GM19328 (cell line): ENCODE data around the gene GPR39.

ENCODE experiments used
- ATAC-seq: cut with Tn5 transposase; IDR thresholded peaks from one replicate; pipeline ENCODE4 v1.9.1; 2021; ENCODE audit warnings: mild to moderate bottlenecking, moderate library complexity; ENCODE audit not compliant: unreplicated experiment

Gene GPR39

DNA sequence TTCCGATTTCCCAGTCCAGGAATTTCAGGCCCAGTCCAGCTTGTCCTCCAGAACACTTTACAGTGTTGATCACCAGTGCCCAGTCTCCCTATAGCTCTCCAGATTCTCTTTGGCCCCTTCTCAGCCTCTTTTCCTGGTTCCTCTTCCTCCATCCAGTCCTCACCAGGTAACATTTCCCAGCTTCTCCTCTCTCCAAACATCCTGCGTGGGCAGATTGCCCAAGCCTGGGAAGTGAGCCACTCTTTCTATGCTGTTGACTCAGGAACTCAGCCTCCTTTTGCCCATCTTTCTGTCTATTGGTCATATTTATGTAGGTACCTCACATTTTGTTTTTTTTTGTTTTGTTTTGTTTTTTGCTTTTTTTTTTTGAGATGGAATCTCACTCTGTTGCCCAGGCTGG is 144.0 kb downstream of the GPR39 start:
- no peak for ATAC-seq

DNA sequence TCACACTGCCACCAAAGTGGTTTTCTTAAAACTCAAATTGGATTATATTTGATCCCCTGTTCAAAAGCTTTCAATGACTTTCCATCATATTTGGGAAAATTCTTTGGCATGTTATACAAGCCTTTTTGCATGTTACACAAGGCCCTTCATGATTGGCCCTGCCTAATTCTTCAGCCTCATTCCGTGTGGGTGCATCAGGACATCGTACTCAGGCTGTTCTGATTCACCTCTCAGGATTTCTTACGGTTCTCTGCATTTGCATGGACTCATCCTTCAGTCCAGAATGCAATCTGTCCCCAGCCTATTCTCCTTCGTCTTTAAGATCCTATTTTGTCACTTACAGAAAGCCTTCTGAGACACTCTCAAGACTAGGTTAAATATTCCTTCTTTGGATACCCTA is 145.6 kb downstream of the GPR39 start:
- no peak for ATAC-seq

DNA sequence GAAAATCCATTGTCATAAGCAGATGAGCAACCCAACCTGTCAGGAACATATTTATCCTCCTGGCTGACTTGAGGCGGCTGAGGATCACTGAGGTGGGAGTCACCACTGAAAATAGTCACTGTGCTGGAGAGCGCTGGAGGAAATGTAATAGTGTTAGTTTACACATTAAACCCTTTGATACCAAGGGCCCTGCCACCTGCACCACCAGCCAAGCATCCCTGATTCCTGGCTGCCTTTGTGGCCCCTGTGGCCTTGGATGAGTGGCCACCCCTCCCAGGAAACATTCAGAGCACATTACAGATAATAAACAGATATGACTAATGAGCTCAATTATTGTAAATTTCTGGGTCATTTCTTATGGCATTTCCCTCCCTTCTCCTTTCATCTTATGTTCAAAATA is 147.5 kb downstream of the GPR39 start:
- no peak for ATAC-seq

DNA sequence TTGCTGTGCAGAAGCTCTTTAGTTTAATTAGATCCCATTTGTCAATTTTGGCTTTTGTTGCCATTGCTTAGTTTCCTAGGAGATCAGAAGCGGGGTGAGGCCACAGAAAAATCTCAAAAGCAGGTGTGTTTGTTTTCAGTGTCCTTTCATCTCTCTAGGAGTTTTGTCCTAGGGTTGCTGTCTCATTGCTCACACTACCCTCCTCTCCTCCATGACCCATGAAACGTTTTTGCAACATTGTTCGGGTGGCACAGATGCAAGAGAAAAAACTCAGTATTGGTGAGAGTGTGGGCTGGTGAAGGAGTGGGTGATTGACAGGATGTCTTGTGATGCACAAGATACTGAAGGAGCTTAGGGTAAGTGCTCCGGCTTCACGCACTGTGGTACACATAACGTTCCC is 149.8 kb downstream of the GPR39 start:
- ATAC-seq = no peak

DNA sequence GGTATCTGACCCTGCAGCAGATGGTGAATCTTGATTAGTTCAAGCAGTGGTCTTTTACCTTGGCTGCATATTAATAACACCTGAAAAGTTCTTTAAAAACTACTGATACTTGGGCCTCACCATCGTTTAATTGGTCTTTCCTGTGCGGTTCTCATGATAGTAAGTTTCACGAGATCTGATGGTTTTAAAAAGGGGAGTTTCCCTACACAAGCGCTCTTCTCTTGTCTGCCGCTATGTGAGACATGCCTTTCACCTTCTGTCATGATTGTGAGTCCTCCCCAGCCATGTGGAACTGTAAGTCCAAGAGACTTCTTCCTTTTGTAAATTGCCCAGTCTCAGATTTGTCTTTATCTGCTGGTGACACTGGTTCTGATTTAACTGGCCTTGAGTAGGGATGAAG is 151.1 kb downstream of the GPR39 start:
- ATAC-seq = no peak

DNA sequence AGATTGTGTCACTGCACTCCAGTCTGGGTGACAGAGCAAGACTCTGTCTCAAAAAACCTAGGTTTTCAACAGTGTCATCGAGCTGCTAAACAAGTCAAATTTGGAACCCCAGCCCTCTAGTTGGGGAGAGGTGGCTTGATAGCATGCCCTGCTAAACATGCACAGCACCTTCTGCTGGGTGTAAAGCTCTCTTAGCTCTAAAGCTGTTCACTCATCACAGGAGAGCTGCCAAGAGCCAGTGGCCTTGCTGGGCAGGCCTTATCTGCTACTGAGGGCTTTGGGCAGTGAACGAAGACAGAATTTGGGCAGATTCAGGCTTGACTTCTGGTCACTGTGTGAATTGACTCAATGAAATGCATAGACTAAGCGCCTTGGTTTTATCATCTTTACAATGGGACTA is 152.1 kb downstream of the GPR39 start:
- no peak for ATAC-seq

DNA sequence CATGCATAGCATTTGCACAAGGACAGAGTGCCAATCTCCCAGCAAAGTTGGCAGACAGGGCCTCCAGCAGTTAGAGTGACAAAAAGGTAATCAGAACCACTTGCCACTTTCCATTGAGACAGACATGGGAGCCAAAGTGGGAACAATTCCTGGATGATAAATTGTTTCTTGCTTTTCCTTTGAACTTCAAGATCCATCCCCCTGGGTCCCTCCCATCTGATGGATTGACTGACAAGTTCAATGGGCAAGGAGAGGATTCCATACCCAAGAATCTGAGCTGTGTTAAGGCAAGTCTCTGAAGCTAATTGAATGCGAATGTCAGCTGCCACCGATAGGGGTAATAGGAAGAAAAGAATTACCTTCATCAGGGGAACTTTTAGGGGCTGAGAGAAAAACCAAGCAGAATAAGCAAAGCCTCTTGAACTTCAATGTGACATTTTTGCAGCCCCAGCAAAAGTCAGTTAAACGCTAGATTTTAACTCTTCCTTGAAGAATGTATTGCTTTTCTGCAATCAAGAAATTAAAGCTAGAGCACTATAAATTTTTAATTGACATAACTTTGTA is 156.9 kb downstream of the GPR39 start:
- ATAC-seq = no peak

DNA sequence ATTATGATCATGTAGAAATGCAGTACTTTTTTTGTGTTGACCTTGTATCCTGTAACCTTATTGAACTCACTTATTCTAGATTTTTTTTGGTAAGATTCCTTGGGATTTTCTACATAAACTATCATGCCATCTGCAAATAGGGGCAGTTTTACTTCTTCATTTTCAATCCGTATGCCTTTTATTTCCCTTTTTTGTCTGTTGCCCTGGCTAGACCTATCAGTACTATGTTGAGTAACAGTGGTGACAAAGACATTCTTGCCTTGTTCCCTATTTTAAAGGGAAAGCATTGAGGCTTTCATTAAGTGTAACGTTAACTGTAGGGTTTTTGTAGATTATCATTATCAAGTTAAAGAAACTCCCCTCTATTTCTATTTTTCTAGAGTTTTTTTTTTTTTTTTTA is 161.1 kb downstream of the GPR39 start:
- ATAC-seq = no peak

DNA sequence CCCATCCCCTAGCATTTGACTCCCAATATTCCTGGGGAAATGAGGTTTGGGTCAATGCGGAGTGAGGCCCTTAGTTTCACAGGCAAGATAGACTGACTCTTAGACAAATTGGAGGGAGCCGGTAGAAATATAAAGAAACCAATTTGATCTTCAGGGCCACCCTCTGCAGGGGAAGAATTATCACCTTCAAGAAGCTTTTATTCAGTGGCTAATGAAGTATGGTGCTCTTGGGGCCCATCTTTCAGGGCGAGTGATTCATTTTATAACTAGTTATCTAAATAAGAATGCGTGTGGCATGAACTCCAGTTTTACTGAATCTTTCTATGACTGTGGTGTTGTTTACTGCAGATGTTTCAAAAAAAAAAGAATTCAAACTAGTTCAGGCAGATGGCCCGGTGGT is 165.0 kb downstream of the GPR39 start:
- no peak for ATAC-seq

DNA sequence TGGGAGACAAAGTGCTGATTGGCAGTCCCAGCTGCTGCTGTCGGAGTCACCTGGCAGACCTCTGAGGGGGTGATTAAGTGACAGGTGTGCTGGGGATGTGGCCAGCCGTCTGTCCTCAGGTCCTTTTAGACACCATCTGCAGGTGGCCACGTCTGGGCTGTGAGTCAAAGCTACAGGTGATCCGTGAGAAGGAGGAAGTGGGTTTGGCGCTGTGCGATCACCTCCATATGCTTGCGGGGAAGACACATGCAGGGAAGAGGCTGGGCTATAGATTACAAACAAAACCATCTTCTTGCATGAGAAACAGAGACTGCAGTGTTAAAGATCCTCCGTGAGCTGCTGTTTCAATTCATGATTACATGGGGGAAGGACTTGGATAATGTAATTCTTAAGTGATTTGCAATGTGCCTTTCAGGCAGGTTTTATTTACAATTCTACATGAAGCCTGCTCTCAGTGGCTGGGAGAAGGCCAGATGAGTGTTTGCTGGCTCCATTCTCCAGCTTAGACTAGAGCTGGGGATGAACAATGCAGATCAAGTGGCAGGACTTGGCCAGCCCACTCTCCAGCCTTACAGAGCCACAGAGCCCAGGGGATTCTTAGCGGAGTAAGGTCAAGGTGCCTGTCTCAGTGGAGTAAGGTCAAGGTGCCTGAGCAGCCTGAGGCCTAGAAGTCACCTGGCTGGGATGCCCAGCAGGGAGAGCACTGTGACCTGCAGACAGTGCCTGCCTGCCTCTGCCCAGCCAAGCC is 165.6 kb downstream of the GPR39 start:
- no peak for ATAC-seq

DNA sequence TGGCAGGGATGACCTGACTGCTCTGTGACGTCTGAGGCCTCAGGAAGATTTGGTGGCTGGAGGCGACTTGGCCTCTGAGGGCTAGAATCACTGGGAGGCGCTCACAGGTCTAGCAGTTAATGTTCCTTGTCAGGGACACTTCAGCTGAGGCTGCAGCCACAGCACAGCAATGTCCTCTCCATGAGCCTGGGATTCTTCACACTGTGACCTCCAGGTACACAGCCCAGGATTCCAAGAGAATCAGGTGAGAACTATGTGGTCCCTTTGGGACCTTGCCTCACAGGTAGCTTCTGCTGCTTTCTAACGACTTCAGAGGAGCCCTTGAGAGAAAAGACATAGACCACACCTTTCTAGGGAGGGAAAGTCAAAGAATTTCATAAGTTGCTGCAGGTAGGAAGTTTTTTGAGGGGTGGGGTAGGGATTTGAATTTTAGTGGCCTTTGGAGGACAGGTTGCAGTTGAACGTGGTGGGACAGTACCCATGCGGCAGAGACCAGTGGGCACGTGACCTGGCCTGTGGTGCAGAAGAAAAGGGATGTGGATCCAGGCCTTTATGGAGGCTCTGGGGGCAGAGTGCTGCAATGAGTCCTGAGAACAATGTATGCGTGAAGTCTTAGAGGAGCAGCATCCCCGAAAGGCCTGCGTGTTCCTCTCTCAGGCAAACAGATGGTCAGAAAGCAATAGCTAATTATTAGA is 167.2 kb downstream of the GPR39 start:
- ATAC-seq = no peak

DNA sequence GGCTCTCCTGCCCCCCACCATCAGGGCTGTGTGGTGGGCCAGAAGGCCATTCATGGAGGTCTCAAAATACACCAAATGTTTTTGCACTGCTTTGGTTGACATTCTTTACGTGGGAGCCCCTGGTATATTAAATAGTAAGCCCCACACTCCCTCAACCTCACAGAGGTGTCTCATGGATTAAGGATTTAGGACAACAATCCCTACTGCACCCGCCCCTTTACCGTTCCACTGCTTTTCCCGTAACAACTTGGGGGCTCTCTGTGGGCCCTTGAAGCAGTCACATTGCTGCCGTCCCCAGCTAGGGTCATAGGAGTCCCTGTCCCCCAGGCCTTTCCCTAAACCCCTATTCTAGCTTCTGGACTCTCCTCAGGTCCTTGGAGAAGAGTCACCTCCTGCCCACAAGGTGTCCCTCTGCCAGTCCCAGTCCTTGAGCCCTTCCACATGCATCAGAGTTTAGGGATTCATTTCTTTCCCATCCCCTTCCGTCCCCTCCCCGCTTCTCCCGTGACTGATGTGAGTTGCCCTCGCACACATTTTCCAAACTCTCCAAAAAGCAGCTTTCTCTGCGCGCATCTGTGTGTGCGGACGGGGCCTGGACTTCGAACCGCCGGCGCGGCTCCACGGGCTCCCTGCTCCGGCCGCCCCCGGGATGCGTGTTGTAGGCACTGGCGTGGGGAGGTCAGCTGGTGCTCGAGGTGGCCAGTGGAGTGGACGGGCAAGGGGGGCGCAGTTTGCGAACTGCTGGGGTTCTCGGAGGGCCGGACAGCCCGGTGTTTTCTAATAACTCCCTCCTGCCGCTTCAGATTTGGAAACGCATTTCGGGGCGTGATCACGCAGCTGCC is 168.6 kb downstream of the GPR39 start:
- no peak for ATAC-seq

DNA sequence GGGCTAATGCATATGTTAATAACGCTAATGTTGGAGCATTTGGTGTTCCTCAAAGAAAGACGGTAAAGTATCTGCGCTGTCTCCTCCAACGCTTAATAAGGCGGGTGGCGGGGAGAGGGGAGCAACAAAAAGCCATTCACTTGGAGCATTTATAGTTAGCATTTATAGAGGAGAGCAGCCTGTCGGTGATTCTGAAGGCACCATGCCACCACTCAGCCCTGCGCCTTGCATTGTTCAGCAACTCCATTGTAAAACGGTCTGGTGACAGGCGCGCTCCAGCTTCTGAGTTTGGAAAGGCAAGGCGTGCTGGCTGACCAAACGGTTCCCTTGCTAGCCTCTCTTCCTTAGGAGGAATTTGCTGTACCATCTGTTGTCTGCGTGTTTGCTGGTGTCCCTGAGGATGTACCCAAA is 169.5 kb downstream of the GPR39 start:
- no peak for ATAC-seq

DNA sequence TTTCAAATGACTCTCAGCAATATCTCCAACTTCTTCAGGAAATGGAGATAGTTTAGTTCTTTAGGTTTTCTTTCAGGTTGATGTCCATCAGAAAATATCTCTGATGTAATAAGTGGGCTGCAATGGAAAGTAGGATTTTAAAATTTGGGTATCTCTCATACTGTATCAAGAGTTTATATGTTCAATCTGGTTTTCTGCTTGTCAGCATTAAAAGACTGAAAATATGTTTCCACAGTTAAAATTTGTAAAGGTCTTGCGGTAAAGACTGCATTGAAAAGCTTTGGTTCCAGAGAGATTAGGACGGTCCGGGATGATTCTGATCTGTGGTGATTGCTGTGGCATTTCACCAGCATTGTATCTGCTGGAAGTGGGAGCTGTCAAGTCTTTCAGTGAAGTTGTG is 170.2 kb downstream of the GPR39 start:
- ATAC-seq = no peak

DNA sequence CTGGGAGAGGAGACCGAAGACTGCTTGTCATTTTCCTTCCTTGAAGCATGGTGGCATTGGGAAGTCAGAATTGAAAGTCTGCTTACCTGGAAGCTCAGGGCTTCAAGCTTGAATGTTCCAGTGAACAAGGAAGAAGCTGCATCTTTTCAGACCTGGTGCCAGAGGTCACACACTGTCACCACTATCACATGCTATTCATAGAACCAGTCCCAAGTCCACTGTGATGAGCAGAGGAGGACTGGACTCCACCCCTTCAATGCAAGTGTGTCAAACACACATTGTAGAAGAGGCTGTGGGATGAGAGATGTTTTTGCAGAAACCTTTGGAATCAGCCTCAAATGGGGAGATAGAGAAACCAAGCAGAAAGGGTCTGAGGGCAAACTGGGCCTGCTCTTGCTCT is 172.0 kb downstream of the GPR39 start:
- ATAC-seq = no peak

DNA sequence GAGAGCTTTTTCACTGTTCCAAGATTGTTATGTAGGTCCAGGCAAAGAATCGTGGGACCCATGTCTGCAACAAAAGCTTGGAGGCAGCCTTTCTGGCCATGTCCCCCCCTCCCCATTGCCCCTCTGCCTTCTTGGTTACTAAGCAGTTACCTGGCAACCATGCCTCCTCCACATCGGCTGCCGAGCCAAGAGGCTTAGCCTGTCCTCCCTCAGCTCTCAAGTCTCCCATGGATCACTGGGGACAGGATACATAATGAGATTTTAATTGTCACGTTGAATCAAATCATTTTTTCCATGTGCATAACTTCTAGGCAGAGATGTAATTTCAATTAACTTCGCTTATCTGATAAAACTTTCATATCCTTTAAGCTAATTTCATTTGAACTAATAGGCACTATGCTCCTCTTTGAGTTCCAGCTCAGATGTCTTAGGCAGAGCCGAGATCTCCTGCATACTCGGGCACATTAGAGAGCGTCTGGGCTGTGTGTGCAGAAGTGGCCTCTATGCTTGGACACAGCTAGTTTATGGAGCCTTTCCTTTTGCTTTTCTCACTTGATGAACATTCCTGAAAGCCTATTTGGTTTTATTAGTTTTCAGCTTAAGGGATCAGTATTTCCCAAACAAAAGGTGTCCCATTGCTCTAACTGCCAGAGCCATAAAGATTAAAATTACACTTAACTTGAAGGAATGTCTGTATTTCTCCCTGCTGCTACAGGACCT is 172.7 kb downstream of the GPR39 start:
- ATAC-seq = no peak

DNA sequence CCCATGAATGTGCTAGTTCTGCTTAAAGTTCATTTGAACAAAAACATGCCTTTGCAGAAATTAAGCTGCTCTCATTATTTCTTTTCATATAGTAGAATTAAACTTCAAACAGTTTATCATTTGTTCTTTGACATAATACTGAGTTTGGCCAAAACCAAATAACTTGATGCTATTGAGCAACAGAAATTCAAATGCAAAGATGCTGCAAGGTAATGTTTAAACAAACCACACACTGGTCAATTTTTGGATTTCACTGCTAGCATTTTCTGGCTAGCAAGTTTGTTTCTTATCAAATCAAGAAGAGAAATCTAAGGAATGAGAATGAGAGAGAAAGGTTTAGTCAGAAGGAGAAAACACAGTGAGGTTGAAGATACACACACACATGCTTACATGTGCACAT is 173.4 kb downstream of the GPR39 start:
- ATAC-seq = no peak

DNA sequence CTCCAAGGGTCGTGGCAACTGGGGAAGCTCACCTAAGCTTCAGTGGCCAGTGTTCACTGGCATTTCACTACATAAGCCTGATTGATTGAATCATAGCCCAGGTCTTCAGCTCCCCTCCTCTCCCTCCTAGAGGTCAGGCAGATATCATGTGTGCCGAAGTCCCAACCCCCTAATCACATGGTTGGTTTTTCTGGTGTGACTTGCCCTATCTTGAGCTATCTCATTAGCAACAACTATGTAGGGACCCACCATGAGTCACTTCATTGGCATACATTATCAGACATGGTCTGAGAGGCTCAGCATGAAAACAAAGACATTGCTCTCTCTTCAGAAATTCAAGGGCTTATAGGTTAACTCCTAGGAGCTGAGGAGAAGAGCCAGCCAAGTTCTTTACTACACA is 176.6 kb downstream of the GPR39 start:
- no peak for ATAC-seq

DNA sequence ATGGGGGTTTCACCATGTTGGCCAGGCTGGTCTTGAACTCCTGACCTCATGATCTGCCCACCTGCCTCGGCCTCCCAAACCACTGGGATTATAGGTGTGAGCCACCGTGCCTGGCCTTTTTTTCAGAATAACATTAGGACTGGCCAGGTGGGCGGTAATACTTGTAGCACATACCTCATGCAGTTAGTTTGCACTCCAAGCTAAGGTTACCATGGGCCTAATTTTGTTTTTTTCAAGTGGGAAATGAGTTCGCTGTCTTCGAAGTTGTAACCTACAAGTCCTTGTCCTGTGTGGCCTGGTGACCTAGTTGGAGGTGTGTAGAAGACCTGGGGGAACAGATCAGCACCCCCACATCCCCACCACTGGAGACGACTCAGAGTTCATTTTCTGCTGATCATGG is 178.6 kb downstream of the GPR39 start:
- no peak for ATAC-seq

DNA sequence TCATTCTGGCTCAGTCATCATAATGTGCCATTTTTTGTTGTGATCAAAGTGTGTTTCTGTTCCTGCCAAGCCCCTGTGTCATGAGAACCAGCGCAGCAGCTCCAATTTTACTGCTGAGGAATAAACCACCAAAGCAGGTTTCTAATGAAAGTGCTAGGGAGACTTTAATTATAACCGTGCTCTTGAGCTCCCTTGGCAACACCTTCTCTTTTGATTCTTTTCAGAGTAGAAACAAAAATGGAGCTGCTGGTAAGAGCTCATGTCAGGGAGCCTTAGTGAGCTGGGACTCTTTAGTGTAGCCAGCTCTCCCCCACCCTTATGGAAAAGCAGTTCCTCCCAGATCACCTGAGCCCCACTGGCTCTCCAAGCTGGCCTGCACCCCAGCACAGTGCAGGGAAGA is 179.1 kb downstream of the GPR39 start:
- no peak for ATAC-seq

DNA sequence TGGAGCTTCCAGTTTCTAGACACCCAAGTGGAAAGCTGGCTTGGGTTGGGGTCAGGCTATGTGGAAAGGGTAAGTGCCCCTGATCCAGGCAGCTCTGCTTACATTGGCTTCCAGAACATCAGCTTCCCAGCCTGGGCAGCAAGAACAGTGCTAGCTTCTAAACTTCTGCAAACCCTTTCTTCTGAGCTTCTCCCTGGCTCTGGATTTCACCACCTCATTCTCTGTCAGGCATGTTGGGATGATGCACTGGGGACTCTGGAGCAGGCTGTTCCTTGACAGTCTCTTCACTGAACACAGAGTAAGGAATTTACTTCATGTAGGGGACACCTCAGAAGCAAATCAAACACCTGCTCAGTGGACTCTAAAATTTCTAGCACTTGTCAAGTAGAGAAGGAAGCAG is 180.6 kb downstream of the GPR39 start:
- ATAC-seq = no peak
